ENCODE data around the gene COLQ.
"Not testable (repeated sequence)": the region's sequence is repeated elsewhere in the genome, so short reads cannot be mapped to it uniquely, and the experiment has no call there.

The COLQ gene

GRCh38 chr3:15521573-15521965 lies at the start of gene COLQ:
Gene COLQ, minus strand, starts transcription at chr3:15521706. Its CDS starts 81 bp downstream, at chr3:15521625.
- DNase-seq: no peak

GRCh38 chr3:15563190-15563589 lies 41.7 kb upstream of the COLQ start:
- DNase-seq: no peak

- DNase-seq: no peak
Measured at GRCh38 chr3:15562560-15562959, 41.1 kb upstream of the COLQ start.

- DNase-seq: no peak
Measured at GRCh38 chr3:15558581-15558980, 37.1 kb upstream of the COLQ start.

GRCh38 chr3:15557511-15557946 lies 36.0 kb upstream of the COLQ start:
- DNase-seq: peak; percentile 68

- DNase-seq: no peak
Measured at GRCh38 chr3:15556512-15556911, 35.0 kb upstream of the COLQ start.

GRCh38 chr3:15553749-15554148 lies 32.2 kb upstream of the COLQ start:
- no peak for DNase-seq

- DNase-seq: no peak
Measured at GRCh38 chr3:15551902-15552301, 30.4 kb upstream of the COLQ start.

- DNase-seq: no peak
Measured at GRCh38 chr3:15549846-15550245, 28.3 kb upstream of the COLQ start.

- no peak for DNase-seq
Measured at GRCh38 chr3:15542614-15543013, 21.1 kb upstream of the COLQ start.

- DNase-seq: no peak
Measured at GRCh38 chr3:15541371-15541770, 19.9 kb upstream of the COLQ start.

GRCh38 chr3:15539066-15539465 lies 17.6 kb upstream of the COLQ start:
- DNase-seq: no peak

- DNase-seq: no peak
Measured at GRCh38 chr3:15538345-15538744, 16.8 kb upstream of the COLQ start.

- DNase-seq: no peak
Measured at GRCh38 chr3:15536856-15537255, 15.3 kb upstream of the COLQ start.

GRCh38 chr3:15535732-15536131 lies 14.2 kb upstream of the COLQ start:
- DNase-seq: no peak

- DNase-seq: not testable (repeated sequence)
Measured at GRCh38 chr3:15532614-15533013, 11.1 kb upstream of the COLQ start.

GRCh38 chr3:15531346-15531745 lies 9.8 kb upstream of the COLQ start:
- no peak for DNase-seq

- DNase-seq: no peak
Measured at GRCh38 chr3:15528854-15529537, 7.5 kb upstream of the COLQ start.

- DNase-seq: no peak
Measured at GRCh38 chr3:15527031-15527459, 5.5 kb upstream of the COLQ start.

GRCh38 chr3:15525790-15526189 lies 4.3 kb upstream of the COLQ start:
- no peak for DNase-seq

- no peak for DNase-seq
Measured at GRCh38 chr3:15523660-15524417, 2.3 kb upstream of the COLQ start.

- no peak for DNase-seq
Measured at GRCh38 chr3:15522016-15522415, 510 bp upstream of the COLQ start.

- DNase-seq: no peak
Measured at GRCh38 chr3:15520804-15521572, 518 bp downstream of the COLQ start.

- no peak for DNase-seq
Measured at GRCh38 chr3:15520185-15520584, 1.3 kb downstream of the COLQ start.

Data from NCI-H226 (cell line).